H1 (cell line): ENCODE measurements around the gene XRCC6. TPM values are rescaled to one million over a fixed set of nuclear protein-coding genes. Genes with fewer than 3 reads are reported as not detected.

Source experiments
- CHD7 ChIP-seq: fragments of 300-600 bp; sonication (generic); IDR thresholded peaks from 2 replicates; pipeline ENCODE4 v1.7.1; 2012; ENCODE audit warnings: low read length, moderate library complexity, mild to moderate bottlenecking, inconsistent platforms; ENCODE audit not compliant: insufficient replicate concordance
- CTBP2 ChIP-seq: IDR thresholded peaks from 2 replicates; pipeline ENCODE4 v1.7.0; 2011; ENCODE audit warnings: borderline replicate concordance, mild to moderate bottlenecking, moderate library complexity, mixed read lengths, low read length; ENCODE audit not compliant: insufficient read depth, insufficient read length
- RNF2 ChIP-seq: fragments of 200-900, 300-1000 bp; sonication (generic); IDR thresholded peaks from 2 replicates; pipeline ENCODE4 v1.7.1; 2016; ENCODE audit warnings: borderline replicate concordance, low read depth, mild to moderate bottlenecking, antibody characterized with exemption, low read length; ENCODE audit not compliant: poor library complexity, severe bottlenecking; ENCODE audit errors: missing control alignments
- polyA plus RNA-seq, 7 experiments: library from polyadenylated mRNA; depleted of rRNA in 3 of 7; stranded (reverse) in 5 of 7; unstranded in 2 of 7; fragments of >200 nt in 5 of 7; fragments of 200-250 nt in 2 of 7; gene quantifications; 1 replicate in 5 of 7; 2 replicates in 1 of 7; 4 replicates in 1 of 7; pipeline versions ENCODE4 v1.2.1 to v1.2.3, GENCODE V29; 2011 to 2013; ENCODE audit warnings: missing spikeins in 2 of 7, mixed read lengths in 2 of 7
- total RNA-seq: library from RNA; stranded (reverse); fragmentation: NEBNext Ultra II Directional; extraction: Animal tissue kit (Norgen Biotek cat#: 25700); gene quantifications from 2 replicates; pipeline ENCODE4 v1.2.1, GENCODE V29; 2021

Gene XRCC6
- total and polyA plus RNA-seq, 2 of the 8 experiments (the other 6 are each of a cell fraction or from before 2014, with no cell fraction given) = 150 to 490 TPM

- TF ChIP-seq CHD7 (no peak), CTBP2 (no peak), RNF2 (no peak)
Measured at GRCh38 chr22:41585898-41586297, 35.2 kb upstream of the XRCC6 start (continued).
